ENCODE results near the gene KCNIP2. TPM values are rescaled to one million over a fixed set of nuclear protein-coding genes. Genes with fewer than 3 reads are reported as not detected.
A peak's percentile ranks its signal among the peaks of the same experiment; 100 is the strongest.

The KCNIP2 gene
- total RNA-seq (1 to 10 TPM; 3.9 to 9.0 TPM), polyA plus RNA-seq (1 to 10 TPM in 1 of 2 donors, not detected in 1; 4.3 TPM)
- long read RNA-seq, donor 1, partial matches to known transcripts, result 0 of 1 reads
- long read RNA-seq, donor 1, other reads (novel, unspliced or antisense), result 1 of 1 reads
- long read RNA-seq, donor 2, partial matches to known transcripts, result 0 of 2 reads
- long read RNA-seq, donor 2, other reads (novel, unspliced or antisense), result 2 of 2 reads

- Histone ChIP-seq H3K4me1 (ENCODE audit: control insufficient read depth in 1 of 2, insufficient read depth in 2 of 2, low read length in 2 of 2) (no peaks in the 10 kb centered on the region), H3K36me3 (ENCODE audit: control insufficient read depth in 1 of 2, insufficient read depth in 2 of 2, low read length in 1 of 2) (peaks cover 3 to 6% of the 10 kb centered on the region in 2 donors), H3K27ac (ENCODE audit: low read depth in 1 of 2, low read length in 2 of 2) (no peak within 1 kb of the TSS), H3K4me3 (ENCODE audit: low read length in 2 of 2) (no peak within 1 kb of the TSS), H3K27me3 (ENCODE audit: control insufficient read depth in 1 of 2, insufficient read depth in 2 of 2, low read length in 1 of 2) (no peaks in the 10 kb centered on the region), H3K9me3 (ENCODE audit: control insufficient read depth, low read length) (no peaks in the 10 kb centered on the region)
- no peak for DNase-seq
- intact Hi-C loops (cut with DNase I), result loop anchor here in 1 of 2 donors (5.0 kb wide), 1 partner anchor 169 kb away; no protein-coding TSS in a partner anchor
- ATAC-seq (ENCODE audit: low FRiP score), result no peak
- 30 to 33% methylated on average over 53 to 60 of the region's 60 CpGs for WGBS, 2 donors
Measured at GRCh38 chr10:101843032-101844021, at the start of gene KCNIP2. Gene KCNIP2, minus strand, starts transcription at chr10:101843800. Its CDS starts 232 bp downstream, at chr10:101843568.

GRCh38 chr10:101892782-101893391, 49.3 kb upstream of the KCNIP2 start:
- H3K27me3 ChIP-seq (ENCODE audit: control insufficient read depth in 1 of 2, insufficient read depth in 2 of 2, low read length in 1 of 2), result no peaks in the 10 kb centered on the region
- H3K4me3 ChIP-seq (ENCODE audit: low read length in 2 of 2), result no peak overlapping the region
- H3K4me1 ChIP-seq (ENCODE audit: control insufficient read depth in 1 of 2, insufficient read depth in 2 of 2, low read length in 2 of 2), result no peaks in the 10 kb centered on the region
- 77% methylated on average over 4 of the region's 4 CpGs for WGBS, 2 donors
- DNase-seq (no peak), ATAC-seq (ENCODE audit: low FRiP score) (no peak)
- no peak overlapping the region for H3K27ac ChIP-seq (ENCODE audit: low read depth in 1 of 2, low read length in 2 of 2)
- intact Hi-C loops (cut with DNase I), result no loop called here
- H3K36me3 ChIP-seq (ENCODE audit: control insufficient read depth in 1 of 2, insufficient read depth in 2 of 2, low read length in 1 of 2), result no peaks in the 10 kb centered on the region
- no peaks in the 10 kb centered on the region for H3K9me3 ChIP-seq (ENCODE audit: control insufficient read depth, low read length)

GRCh38 chr10:101889256-101890210, 45.9 kb upstream of the KCNIP2 start:
- H3K36me3 ChIP-seq (ENCODE audit: control insufficient read depth in 1 of 2, insufficient read depth in 2 of 2, low read length in 1 of 2), result peaks cover 0 to 2% of the 10 kb centered on the region in 2 donors
- H3K4me1 ChIP-seq (ENCODE audit: control insufficient read depth in 1 of 2, insufficient read depth in 2 of 2, low read length in 2 of 2), result no peaks in the 10 kb centered on the region
- 63 to 67% methylated on average over 5 of the region's 5 CpGs for WGBS, 2 donors
- H3K9me3 ChIP-seq (ENCODE audit: control insufficient read depth, low read length), result no peaks in the 10 kb centered on the region
- no peaks in the 10 kb centered on the region for H3K27me3 ChIP-seq (ENCODE audit: control insufficient read depth in 1 of 2, insufficient read depth in 2 of 2, low read length in 1 of 2)
- no peak overlapping the region for H3K4me3 ChIP-seq (ENCODE audit: low read length in 2 of 2)
- H3K27ac ChIP-seq (ENCODE audit: low read depth in 1 of 2, low read length in 2 of 2), result no peak overlapping the region
- ATAC-seq (ENCODE audit: low FRiP score), result no peak
- peak; percentile 80 to 90 for DNase-seq
- intact Hi-C loops (cut with DNase I), result loop anchor here (2.0 to 5.0 kb wide), 2 partner anchors 121 to 123 kb away; no protein-coding TSS in a partner anchor

DNA sequence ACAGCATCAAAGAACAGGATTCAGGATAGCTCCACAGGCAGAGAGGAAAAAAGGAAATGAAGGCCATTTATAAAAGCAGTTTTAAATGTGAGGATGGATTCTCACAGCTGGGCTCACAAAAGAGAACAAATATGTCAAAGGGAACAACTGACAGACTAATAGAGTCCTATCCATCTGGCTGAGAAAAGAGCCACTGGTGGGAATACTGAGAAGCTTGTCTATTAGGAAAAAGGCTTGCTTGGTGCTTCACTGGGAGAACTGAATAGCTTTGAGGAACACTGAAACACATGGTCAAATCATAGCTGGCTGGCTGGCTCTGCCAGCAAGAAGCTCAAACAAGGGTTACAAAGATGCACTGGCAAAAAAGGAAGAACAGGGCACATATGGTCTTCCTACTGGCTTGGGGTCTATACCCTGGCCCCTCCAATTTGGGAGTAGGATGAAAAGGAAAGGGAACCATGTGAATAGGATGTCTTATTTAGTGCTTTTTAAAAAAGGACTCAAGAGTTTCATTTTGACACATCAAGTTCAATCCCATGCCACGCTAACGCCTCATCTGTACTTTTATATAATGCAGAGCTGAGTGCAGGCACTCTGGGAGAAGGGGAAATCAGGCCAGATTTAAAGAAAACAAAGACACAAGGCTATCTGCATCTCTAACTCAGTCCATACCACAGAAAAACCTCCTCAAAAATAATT, 44.8 kb upstream of the KCNIP2 start:
- H3K4me3 ChIP-seq (ENCODE audit: low read length in 2 of 2), result no peak overlapping the region
- intact Hi-C loops (cut with DNase I), result loop anchor here (2.0 to 5.0 kb wide), 2 partner anchors 122 to 124 kb away; no protein-coding TSS in a partner anchor
- no peaks in the 10 kb centered on the region for H3K27me3 ChIP-seq (ENCODE audit: control insufficient read depth in 1 of 2, insufficient read depth in 2 of 2, low read length in 1 of 2)
- DNase-seq (no peak), ATAC-seq (ENCODE audit: low FRiP score) (no peak)
- H3K27ac ChIP-seq (ENCODE audit: low read depth in 1 of 2, low read length in 2 of 2), result no peak overlapping the region
- no peaks in the 10 kb centered on the region for H3K4me1 ChIP-seq (ENCODE audit: control insufficient read depth in 1 of 2, insufficient read depth in 2 of 2, low read length in 2 of 2)
- 89% methylated on average over 2 of the region's 2 CpGs for WGBS, 2 donors
- peaks cover 0 to 2% of the 10 kb centered on the region in 2 donors for H3K36me3 ChIP-seq (ENCODE audit: control insufficient read depth in 1 of 2, insufficient read depth in 2 of 2, low read length in 1 of 2)
- H3K9me3 ChIP-seq (ENCODE audit: control insufficient read depth, low read length), result no peaks in the 10 kb centered on the region

GRCh38 chr10:101887775-101888174, 44.2 kb upstream of the KCNIP2 start:
- no peaks in the 10 kb centered on the region for H3K4me1 ChIP-seq (ENCODE audit: control insufficient read depth in 1 of 2, insufficient read depth in 2 of 2, low read length in 2 of 2)
- intact Hi-C loops (cut with DNase I), result loop anchor here (2.0 to 5.0 kb wide), 2 partner anchors 123 to 125 kb away; no protein-coding TSS in a partner anchor
- no peak overlapping the region for H3K27ac ChIP-seq (ENCODE audit: low read depth in 1 of 2, low read length in 2 of 2)
- DNase-seq (no peak), ATAC-seq (ENCODE audit: low FRiP score) (no peak)
- 85 to 90% methylated on average over 5 of the region's 5 CpGs for WGBS, 2 donors
- H3K9me3 ChIP-seq (ENCODE audit: control insufficient read depth, low read length), result no peaks in the 10 kb centered on the region
- H3K27me3 ChIP-seq (ENCODE audit: control insufficient read depth in 1 of 2, insufficient read depth in 2 of 2, low read length in 1 of 2), result no peaks in the 10 kb centered on the region
- H3K4me3 ChIP-seq (ENCODE audit: low read length in 2 of 2), result no peak overlapping the region
- H3K36me3 ChIP-seq (ENCODE audit: control insufficient read depth in 1 of 2, insufficient read depth in 2 of 2, low read length in 1 of 2), result peaks cover 0 to 2% of the 10 kb centered on the region in 2 donors

- intact Hi-C loops (cut with DNase I), result loop anchor here in 1 of 2 donors (5.0 kb wide), 1 partner anchor 126 kb away; no protein-coding TSS in a partner anchor
- WGBS, 2 donors, result 90 to 94% methylated on average over 1 of the region's 1 CpG
- no peak for DNase-seq
Measured at GRCh38 chr10:101886521-101887312, 43.1 kb upstream of the KCNIP2 start.

More at GRCh38 chr10:101886521-101887312, 43.1 kb upstream of the KCNIP2 start:
- Histone ChIP-seq H3K4me1 (ENCODE audit: control insufficient read depth in 1 of 2, insufficient read depth in 2 of 2, low read length in 2 of 2) (no peaks in the 10 kb centered on the region), H3K36me3 (ENCODE audit: control insufficient read depth in 1 of 2, insufficient read depth in 2 of 2, low read length in 1 of 2) (peaks cover 0 to 2% of the 10 kb centered on the region in 2 donors), H3K27ac (ENCODE audit: low read depth in 1 of 2, low read length in 2 of 2) (no peak overlapping the region), H3K9me3 (ENCODE audit: control insufficient read depth, low read length) (no peaks in the 10 kb centered on the region), H3K27me3 (ENCODE audit: control insufficient read depth in 1 of 2, insufficient read depth in 2 of 2, low read length in 1 of 2) (no peaks in the 10 kb centered on the region), H3K4me3 (ENCODE audit: low read length in 2 of 2) (no peak overlapping the region)
- no peak for ATAC-seq (ENCODE audit: low FRiP score)
